Chondrocyte (in vitro differentiated cells): ENCODE results near the gene SKAP1. TPM values are rescaled to one million over a fixed set of nuclear protein-coding genes. Genes with fewer than 3 reads are reported as not detected.

Source experiments
- DNase-seq: peaks from one replicate; pipeline ENCODE4 v3.0.0; 2021; ENCODE audit warnings: mixed read lengths, low spot score
- H3K27ac Mint-ChIP-seq: one replicate; pipeline ENCODE4 v1.8.0; 2021; ENCODE audit warnings: mild to moderate bottlenecking, moderate library complexity, mixed read lengths; ENCODE audit not compliant: unreplicated experiment
- H3K27me3 Mint-ChIP-seq: 2 replicates; pipeline ENCODE4 v1.8.0; 2021; ENCODE audit warnings: low read depth, mixed read lengths
- H3K36me3 Mint-ChIP-seq: 2 replicates; pipeline ENCODE4 v1.8.0; 2021; ENCODE audit warnings: low read depth, mixed read lengths
- H3K4me1 Mint-ChIP-seq: 2 replicates; pipeline ENCODE4 v1.8.0; 2021; ENCODE audit warnings: low read depth, mild to moderate bottlenecking, mixed read lengths
- H3K4me3 Mint-ChIP-seq: one replicate; pipeline ENCODE4 v1.8.0; 2021; ENCODE audit warnings: mild to moderate bottlenecking, moderate library complexity, mixed read lengths; ENCODE audit not compliant: unreplicated experiment
- H3K9me3 Mint-ChIP-seq: 2 replicates; pipeline ENCODE4 v1.8.0; 2021; ENCODE audit warnings: low read depth, mixed read lengths
- total RNA-seq: library from RNA; stranded (reverse); gene quantifications from 3 replicates; pipeline ENCODE4 v1.2.1, GENCODE V29; 2021
- TF ChIP-seq, protein P1 (sequence below): fragments of 200-600 bp; sonication (generic); IDR thresholded peaks from 2 replicates; pipeline ENCODE4 v1.5.0; 2021; ENCODE audit warnings: antibody characterized with exemption, mild to moderate bottlenecking, moderate library complexity

Gene SKAP1
- total RNA-seq, 1 donor from 2014 or later: not detected

GRCh38 chr17:48335858-48336500 lies 94.0 kb downstream of the SKAP1 start:
- peaks cover 66% of the 10 kb centered on the region for H3K27me3 Mint-ChIP-seq
- no peak for DNase-seq
- H3K4me3 Mint-ChIP-seq: no peak overlapping the region
- TF ChIP-seq, protein P1, sequence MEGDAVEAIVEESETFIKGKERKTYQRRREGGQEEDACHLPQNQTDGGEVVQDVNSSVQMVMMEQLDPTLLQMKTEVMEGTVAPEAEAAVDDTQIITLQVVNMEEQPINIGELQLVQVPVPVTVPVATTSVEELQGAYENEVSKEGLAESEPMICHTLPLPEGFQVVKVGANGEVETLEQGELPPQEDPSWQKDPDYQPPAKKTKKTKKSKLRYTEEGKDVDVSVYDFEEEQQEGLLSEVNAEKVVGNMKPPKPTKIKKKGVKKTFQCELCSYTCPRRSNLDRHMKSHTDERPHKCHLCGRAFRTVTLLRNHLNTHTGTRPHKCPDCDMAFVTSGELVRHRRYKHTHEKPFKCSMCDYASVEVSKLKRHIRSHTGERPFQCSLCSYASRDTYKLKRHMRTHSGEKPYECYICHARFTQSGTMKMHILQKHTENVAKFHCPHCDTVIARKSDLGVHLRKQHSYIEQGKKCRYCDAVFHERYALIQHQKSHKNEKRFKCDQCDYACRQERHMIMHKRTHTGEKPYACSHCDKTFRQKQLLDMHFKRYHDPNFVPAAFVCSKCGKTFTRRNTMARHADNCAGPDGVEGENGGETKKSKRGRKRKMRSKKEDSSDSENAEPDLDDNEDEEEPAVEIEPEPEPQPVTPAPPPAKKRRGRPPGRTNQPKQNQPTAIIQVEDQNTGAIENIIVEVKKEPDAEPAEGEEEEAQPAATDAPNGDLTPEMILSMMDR: peak; percentile 87
- H3K4me1 Mint-ChIP-seq: no peaks in the 10 kb centered on the region
- H3K9me3 Mint-ChIP-seq: no peaks in the 10 kb centered on the region
- H3K36me3 Mint-ChIP-seq: no peaks in the 10 kb centered on the region
- no peak overlapping the region for H3K27ac Mint-ChIP-seq

GRCh38 chr17:48335146-48335784 lies 94.7 kb downstream of the SKAP1 start:
- H3K27me3 Mint-ChIP-seq: peaks cover 68% of the 10 kb centered on the region
- H3K4me1 Mint-ChIP-seq: no peaks in the 10 kb centered on the region
- no peak overlapping the region for H3K4me3 Mint-ChIP-seq
- H3K36me3 Mint-ChIP-seq: no peaks in the 10 kb centered on the region
- no peak overlapping the region for H3K27ac Mint-ChIP-seq
- DNase-seq: no peak
- H3K9me3 Mint-ChIP-seq: no peaks in the 10 kb centered on the region
- TF ChIP-seq, protein P1: no peak

DNA sequence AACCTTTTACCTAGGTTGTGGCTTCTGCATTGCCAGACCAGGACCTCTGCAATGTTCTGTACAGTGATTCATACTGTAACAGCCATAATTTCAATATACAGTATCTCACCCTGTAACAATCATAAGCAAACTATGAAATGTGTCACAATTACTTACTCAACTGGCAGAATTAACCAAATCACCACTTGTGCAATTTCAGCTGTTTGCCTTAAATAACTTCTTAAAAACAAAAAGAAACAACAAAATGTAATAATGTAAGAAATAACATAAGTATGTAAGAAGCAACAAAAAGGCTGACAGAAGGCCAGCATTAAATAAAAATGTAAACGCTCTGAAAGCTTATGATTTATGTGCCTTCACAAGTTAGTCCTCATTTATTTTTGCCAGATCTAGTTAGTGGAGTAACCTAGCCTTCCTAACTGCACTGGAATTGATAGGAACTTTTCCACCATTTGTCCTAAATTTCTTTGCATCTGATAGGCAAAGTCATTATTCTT lies 96.9 kb downstream of the SKAP1 start:
- no peaks in the 10 kb centered on the region for H3K4me1 Mint-ChIP-seq
- no peak for DNase-seq

DNA sequence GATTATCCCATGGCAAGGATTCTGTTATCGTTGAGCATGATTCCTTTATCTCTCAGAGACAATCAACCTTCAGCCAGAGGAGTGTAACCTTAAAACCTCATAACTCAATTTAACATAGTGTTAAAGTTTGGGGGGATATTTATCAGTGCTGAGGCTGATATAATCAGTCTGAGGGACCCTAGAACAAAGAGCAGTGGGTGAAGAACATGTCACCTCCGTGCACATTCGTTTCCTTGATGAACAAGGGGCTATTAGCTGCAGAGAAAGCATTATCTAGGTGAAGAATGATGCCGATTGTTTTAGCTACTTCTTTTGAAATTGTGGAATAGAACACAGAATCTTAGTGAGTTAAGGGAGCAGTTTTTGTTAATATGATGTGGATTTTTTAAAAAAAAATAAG lies 99.1 kb downstream of the SKAP1 start:
- no peak overlapping the region for H3K27ac Mint-ChIP-seq
- no peaks in the 10 kb centered on the region for H3K36me3 Mint-ChIP-seq
- H3K4me3 Mint-ChIP-seq: no peak overlapping the region
- no peaks in the 10 kb centered on the region for H3K9me3 Mint-ChIP-seq
- TF ChIP-seq, protein P1: no peak
- no peaks in the 10 kb centered on the region for H3K4me1 Mint-ChIP-seq
- peaks cover 54% of the 10 kb centered on the region for H3K27me3 Mint-ChIP-seq
- no peak for DNase-seq

More for the DNA sequence above, 96.9 kb downstream of the SKAP1 start:
- Mint-ChIP-seq H3K9me3 (no peaks in the 10 kb centered on the region), H3K4me3 (no peak overlapping the region), H3K27me3 (peaks cover 63% of the 10 kb centered on the region), H3K27ac (no peak overlapping the region), H3K36me3 (no peaks in the 10 kb centered on the region)
- TF ChIP-seq, protein P1: no peak

DNA sequence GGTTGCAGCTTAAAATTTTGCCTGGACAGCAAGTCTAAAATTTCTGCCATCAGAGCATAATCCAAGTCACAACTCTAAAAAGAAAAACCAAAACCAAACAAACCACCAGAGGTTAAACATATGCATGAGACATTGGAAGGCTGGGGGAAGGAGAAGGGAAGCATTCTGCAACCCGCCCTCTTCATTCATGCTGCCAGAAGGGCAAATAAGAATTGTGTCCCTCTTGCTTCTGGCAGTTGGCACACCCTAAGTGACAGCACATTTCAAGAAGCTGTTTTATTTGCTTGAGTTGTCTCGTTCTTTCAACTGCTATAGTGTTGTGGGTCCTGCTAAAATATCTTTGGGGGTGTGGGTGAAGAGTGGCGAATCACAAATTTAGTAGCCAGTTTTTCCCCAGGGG lies 99.6 kb downstream of the SKAP1 start:
- DNase-seq: no peak
- Mint-ChIP-seq H3K9me3 (no peaks in the 10 kb centered on the region), H3K4me3 (no peak overlapping the region), H3K27me3 (peaks cover 54% of the 10 kb centered on the region), H3K4me1 (no peaks in the 10 kb centered on the region), H3K36me3 (no peaks in the 10 kb centered on the region), H3K27ac (no peak overlapping the region)
- TF ChIP-seq, protein P1: no peak
